Astrocyte of the cerebellum (primary cell): ENCODE data around the gene SKIC2.
"Not testable (repeated sequence)": the region's sequence is repeated elsewhere in the genome, so short reads cannot be mapped to it uniquely, and the experiment has no call there.

Source experiments
- DNase-seq: peaks from one replicate; pipeline ENCODE4 v3.0.0-alpha.2; 2011; ENCODE audit warnings: low read depth
- H3K4me3 ChIP-seq: 2 replicates; pipeline ENCODE4 v1.5.1; 2011; ENCODE audit warnings: mild to moderate bottlenecking, low read depth, low read length, moderate library complexity
- CTCF ChIP-seq: IDR thresholded peaks from 2 replicates; pipeline ENCODE4 v1.5.1; 2012; ENCODE audit warnings: low read length, low read depth, moderate library complexity, mild to moderate bottlenecking; ENCODE audit errors: missing control alignments
- in situ Hi-C: cut with HindIII; loops from 2 replicates; pipeline ENCODE4 v1.10.0; 2017; ENCODE audit warnings: low sequenced_read_pairs

SKIC2 gene

GRCh38 chr6:31930962-31931361 is 28.0 kb upstream of the SKIC2 start:
- no peak for DNase-seq
- no peak overlapping the region for H3K4me3 ChIP-seq
- in situ Hi-C loops, result no loop called here
- no peak for TF ChIP-seq CTCF

GRCh38 chr6:31932137-31932536 is 26.8 kb upstream of the SKIC2 start:
- DNase-seq, in situ Hi-C loops, H3K4me3 ChIP-seq: not testable (repeated sequence)

- no peak overlapping the region for H3K4me3 ChIP-seq
- TF ChIP-seq CTCF, result no peak
- DNase-seq, result no peak
- in situ Hi-C loops, result no loop called here
These were observed 25.4 kb upstream of the SKIC2 start for GRCh38 chr6:31933537-31933936.

- H3K4me3 ChIP-seq, result no peak overlapping the region
- in situ Hi-C loops, result no loop called here
- DNase-seq, result no peak
- TF ChIP-seq CTCF, result no peak
These were observed 24.0 kb upstream of the SKIC2 start for GRCh38 chr6:31935021-31935420.

- no peak for TF ChIP-seq CTCF
- DNase-seq, result no peak
- in situ Hi-C loops, result no loop called here
- H3K4me3 ChIP-seq, result no peak overlapping the region
These were observed 23.2 kb upstream of the SKIC2 start for GRCh38 chr6:31935823-31936222.

- in situ Hi-C loops, result no loop called here
- H3K4me3 ChIP-seq, result no peak overlapping the region
- no peak for TF ChIP-seq CTCF
- no peak for DNase-seq
These were observed 18.7 kb upstream of the SKIC2 start for GRCh38 chr6:31940256-31940664.

GRCh38 chr6:31943742-31944141 is 15.2 kb upstream of the SKIC2 start:
- in situ Hi-C loops, result no loop called here
- H3K4me3 ChIP-seq, result no peak overlapping the region
- no peak for DNase-seq
- no peak for TF ChIP-seq CTCF
